Bronchial epithelial cell (primary cell): ENCODE results near the gene JMJD8. TPM values are rescaled to one million over a fixed set of nuclear protein-coding genes. Genes with fewer than 3 reads are reported as not detected.

ENCODE experiments used
- DNase-seq: peaks from one replicate; pipeline ENCODE4 v3.0.0-alpha.2; 2010; ENCODE audit warnings: low read depth
- FAIRE-seq: peaks from 2 replicates; lab custom pipeline; 2011; peaks lifted over from hg19 to GRCh38; lab: Jason Lieb, UNC
- H3K27me3 ChIP-seq: 2 replicates; pipeline ENCODE4 v1.5.1; 2011; ENCODE audit warnings: low read length; ENCODE audit not compliant: control insufficient read depth, insufficient read depth
- H3K36me3 ChIP-seq: 2 replicates; pipeline ENCODE4 v1.5.1; 2011; ENCODE audit warnings: low read length; ENCODE audit not compliant: control insufficient read depth, insufficient read depth
- H3K4me3 ChIP-seq: 2 replicates; pipeline ENCODE4 v1.5.1; 2011; ENCODE audit warnings: mild to moderate bottlenecking, low read depth, low read length, control low read depth
- CTCF ChIP-seq: IDR thresholded peaks from 2 replicates; pipeline ENCODE4 v1.5.1; 2011; ENCODE audit warnings: mild to moderate bottlenecking, moderate library complexity, low read length, control low read depth, inconsistent platforms; ENCODE audit not compliant: insufficient read depth, severe bottlenecking
- total RNA-seq: library from RNA; depleted of rRNA; stranded (reverse); fragments of >200 nt; gene quantifications from 2 replicates; pipeline ENCODE4 v1.2.1, GENCODE V29; 2014

Gene JMJD8
- total RNA-seq, 1 donor from 2014 or later, result 16.8 TPM

- TF ChIP-seq CTCF, result peak; percentile 4
- DNase-seq (peak; percentile 82), FAIRE-seq (no peak)
- Histone ChIP-seq H3K36me3 (peaks cover 3% of the 10 kb centered on the region), H3K27me3 (no peaks in the 10 kb centered on the region), H3K4me3 (peak within 1 kb of the TSS; percentile 91)
Measured at GRCh38 chr16:636206-637080, 47.7 kb downstream of the JMJD8 start, which contains the start of gene METTL26. Gene METTL26 (minus strand): TSS chr16:636305. CDS start chr16:636290, 15 bp downstream.

- H3K27me3 ChIP-seq, result no peaks in the 10 kb centered on the region
- TF ChIP-seq CTCF, result no peak
- peak overlapping the region; percentile 91 for H3K4me3 ChIP-seq
- H3K36me3 ChIP-seq, result peaks cover 3% of the 10 kb centered on the region
- DNase-seq, result no peak
- FAIRE-seq, result no peak
Measured at GRCh38 chr16:635573-636205, 48.4 kb downstream of the JMJD8 start.

- no peak for TF ChIP-seq CTCF
- peaks cover 3% of the 10 kb centered on the region for H3K36me3 ChIP-seq
- DNase-seq, result no peak
- no peaks in the 10 kb centered on the region for H3K27me3 ChIP-seq
- no peak for FAIRE-seq
- H3K4me3 ChIP-seq, result peak overlapping the region; percentile 91
Measured at GRCh38 chr16:634996-635395, 49.1 kb downstream of the JMJD8 start.

- H3K36me3 ChIP-seq, result peaks cover 3% of the 10 kb centered on the region
- no peak for TF ChIP-seq CTCF
- H3K27me3 ChIP-seq, result no peaks in the 10 kb centered on the region
- FAIRE-seq, result no peak
- no peak overlapping the region for H3K4me3 ChIP-seq
- no peak for DNase-seq
Measured at GRCh38 chr16:634051-634670, 50.0 kb downstream of the JMJD8 start.

GRCh38 chr16:633336-634050 lies 50.6 kb downstream of the JMJD8 start:
- no peak for FAIRE-seq
- H3K4me3 ChIP-seq, result no peak overlapping the region
- no peak for TF ChIP-seq CTCF

More at GRCh38 chr16:633336-634050, 50.6 kb downstream of the JMJD8 start:
- peaks cover 3% of the 10 kb centered on the region for H3K36me3 ChIP-seq
- no peaks in the 10 kb centered on the region for H3K27me3 ChIP-seq
- no peak for DNase-seq
